ENCODE results near the gene DLGAP1.

DLGAP1 gene

DNA sequence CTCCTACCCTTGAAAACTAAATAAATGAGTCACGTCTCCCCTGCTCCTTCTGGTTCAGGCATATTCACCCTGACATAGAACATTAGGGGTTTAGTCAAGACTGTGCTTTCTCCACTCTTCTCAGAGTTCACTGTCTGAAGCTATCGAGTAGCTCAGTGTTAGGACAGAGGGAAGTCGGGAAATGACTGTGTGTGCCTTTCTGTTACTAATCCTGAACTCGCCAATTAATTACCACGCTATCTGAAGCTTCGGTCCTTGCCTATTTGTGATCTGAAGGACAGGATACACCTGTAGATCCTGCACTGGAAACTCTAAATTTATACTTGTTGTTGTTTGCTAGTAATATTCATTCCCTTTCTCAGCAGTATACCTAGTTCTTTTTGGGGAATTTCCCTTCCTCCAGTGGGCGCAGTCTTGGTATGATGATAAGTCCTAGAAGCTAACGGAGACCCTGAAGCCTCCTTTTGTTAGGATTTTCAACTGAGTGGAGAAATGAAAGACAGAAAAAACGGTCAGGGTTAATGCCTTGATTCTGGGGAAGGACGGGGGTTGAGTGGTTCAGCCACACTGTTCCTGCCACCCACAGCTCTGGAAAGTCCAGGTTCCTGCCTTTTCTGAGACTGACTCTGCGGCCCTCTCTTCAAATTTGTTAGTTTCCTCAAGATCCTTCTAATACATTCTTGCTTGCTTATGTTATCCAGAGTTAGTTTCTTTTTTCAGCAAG, 218.0 kb downstream of the DLGAP1 start:
- DNase-seq: no peak

DNA sequence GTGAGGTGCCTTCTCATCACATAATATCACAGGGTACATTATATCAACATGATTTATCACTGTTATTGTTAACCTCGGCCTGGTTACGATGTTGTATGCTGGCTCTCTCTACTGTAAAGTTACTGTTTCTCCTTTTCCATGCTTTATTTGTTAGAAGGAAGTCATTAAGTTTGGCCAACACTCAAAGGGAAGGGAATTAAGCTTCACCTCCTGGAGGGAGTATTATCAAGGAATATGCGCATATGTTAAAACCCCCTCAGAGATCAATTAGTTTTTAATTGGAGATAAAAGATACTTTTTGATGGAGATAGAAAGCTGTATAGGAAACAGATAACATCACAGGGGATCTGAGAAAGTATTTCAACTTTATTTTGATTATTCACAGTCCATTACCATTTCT, 221.6 kb downstream of the DLGAP1 start:
- DNase-seq: no peak

DNA sequence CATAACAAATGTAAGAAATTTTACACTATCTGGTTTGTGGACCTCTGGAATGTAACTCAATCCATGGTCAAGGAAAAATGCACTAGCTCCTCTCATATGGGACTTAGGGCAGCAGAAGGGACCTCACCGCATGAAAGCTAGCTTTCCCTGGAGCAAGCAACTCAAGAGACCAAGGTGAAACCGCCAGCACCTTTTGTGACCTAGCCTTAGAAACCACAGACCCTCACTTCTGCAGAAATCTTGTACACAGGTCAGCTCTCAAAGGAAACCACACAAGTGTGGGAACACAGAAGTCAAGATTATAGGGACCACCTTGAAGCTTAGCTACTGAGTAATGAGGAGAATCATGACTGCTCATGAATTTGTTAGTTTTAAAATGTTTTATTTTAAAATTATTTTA, 222.5 kb downstream of the DLGAP1 start:
- no peak for DNase-seq

DNA sequence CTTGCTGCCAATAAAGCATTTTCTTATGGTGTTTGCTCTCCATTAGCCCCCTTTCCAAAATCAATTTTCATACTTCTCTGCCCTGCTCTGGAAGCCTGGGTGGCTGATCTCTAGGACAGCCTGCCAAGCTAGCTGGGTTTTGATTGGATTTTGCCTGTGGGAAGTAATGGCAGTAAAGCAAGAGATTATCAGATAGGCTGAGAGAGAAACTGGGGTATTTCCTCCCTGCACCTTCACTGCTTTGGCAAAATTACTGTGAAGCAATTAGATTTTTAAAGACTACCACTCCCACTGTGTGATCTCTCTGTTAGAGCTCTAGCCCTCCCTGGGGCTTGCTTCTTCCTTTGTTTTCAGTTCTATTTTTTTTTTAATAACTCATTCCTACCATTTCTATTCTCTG, 223.8 kb downstream of the DLGAP1 start:
- DNase-seq: no peak

DNA sequence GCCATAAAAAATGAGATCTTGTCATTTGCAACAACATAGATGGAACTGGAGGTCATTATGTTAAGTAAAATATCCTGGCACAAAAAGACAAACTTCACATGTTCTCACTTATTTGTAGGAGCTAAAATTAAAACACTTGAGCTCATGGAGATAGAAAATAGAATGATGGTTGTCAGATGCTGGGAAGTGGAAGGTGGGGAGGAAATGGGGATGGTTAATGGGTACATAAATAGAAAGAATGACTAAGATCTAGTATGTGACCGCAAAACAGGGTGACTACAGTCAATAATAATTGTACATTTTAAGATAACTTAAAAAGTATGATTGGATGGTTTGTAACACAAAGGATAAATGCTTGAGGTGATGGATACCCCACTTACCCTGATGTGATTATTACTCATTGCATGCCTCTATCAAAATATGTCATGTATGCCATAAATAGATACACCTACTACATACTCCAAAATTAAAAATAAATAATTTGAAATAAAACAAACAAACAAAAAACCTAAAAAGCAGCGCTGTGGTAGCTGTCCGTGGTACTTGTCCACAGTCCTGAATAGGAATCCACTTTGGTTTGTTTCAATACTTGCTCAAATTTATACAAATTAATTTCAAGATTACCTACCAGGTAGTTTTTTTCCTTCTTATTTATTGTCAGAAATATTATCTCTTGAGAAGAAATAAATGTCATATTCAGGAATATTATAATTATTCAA, 224.5 kb downstream of the DLGAP1 start:
- DNase-seq: no peak

DNA sequence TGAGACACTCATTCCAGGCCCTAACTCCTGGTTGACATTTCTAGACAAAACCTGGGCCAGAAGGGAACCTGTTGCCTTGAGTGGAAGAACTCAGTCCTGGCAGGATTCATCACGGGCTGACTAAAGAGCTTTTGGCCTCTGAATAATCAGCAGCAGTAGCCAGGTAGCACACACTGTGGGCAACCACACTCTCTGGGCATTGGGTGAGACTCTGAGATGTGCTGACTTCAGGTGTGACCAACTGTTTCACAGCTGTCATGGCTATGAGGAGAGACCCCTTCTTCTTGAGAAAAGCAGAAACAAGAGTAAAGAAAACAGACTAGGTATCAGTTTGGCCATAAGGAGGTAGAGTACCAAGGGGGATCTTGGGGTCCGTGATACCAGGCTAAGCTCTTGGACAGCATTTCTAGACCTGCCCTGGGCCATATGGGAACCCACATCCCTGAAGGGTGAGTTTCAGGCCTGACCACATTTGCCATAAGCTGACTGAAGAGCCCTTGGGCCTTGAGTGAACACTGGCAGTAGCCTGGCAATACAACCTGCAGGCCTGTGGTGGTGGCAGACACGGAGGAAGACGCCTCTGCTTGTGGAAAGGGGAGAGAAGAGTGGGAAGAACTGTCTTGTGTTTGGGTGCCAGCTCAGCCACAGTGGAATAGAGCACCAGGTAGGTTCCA, 230.9 kb downstream of the DLGAP1 start:
- no peak for DNase-seq

DNA sequence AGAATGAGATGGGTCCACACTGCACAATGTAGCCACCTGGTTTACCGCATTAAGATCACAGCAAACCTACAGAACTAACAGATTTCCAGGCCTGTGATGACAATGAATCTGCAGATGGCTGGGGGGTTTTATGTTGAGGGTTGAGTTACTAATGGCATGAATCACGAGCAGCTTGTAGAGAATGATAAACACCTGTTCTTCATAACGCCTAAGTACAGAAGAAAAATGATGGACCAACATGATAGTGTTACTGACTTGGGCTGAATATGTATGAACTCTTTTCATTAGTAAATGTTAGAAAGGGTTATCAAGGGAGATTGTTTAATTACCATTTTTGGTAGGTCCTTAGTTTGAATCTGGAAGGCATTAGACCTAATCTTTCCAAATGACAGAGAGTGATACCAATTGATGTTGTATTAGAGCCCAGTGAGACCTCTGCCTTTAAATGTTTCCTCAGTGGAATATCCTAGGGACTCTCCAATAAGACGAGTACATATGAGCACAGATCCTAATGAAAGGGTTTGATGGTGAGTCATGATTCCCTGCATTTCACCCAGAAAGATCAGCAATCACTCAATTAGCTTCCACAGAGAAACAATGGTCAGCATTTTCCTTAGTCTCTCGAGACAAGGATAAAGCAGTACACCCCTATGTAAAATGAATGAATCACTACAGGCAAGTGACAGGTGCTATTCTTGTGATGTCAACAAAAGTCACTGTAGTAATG, 243.8 kb downstream of the DLGAP1 start:
- no peak for DNase-seq

DNA sequence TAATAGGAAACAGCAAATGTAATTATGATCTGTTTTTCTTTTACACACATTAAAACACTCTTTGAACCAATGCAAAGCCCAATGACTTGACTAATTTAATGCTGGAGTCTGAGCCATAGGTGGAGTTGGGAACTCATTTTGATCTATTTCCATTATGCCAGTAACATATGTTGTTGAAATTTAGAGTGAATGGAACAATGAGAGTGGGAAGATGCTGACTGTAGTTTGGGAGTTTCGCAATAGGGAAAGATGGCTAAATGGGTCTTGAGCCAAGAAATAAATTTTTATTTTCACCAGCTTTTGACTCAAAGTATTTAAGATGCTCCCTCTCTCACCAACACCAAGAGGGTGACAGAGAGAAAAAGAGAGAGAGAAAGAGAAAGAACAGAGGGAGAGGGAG, 246.7 kb downstream of the DLGAP1 start:
- no peak for DNase-seq

DNA sequence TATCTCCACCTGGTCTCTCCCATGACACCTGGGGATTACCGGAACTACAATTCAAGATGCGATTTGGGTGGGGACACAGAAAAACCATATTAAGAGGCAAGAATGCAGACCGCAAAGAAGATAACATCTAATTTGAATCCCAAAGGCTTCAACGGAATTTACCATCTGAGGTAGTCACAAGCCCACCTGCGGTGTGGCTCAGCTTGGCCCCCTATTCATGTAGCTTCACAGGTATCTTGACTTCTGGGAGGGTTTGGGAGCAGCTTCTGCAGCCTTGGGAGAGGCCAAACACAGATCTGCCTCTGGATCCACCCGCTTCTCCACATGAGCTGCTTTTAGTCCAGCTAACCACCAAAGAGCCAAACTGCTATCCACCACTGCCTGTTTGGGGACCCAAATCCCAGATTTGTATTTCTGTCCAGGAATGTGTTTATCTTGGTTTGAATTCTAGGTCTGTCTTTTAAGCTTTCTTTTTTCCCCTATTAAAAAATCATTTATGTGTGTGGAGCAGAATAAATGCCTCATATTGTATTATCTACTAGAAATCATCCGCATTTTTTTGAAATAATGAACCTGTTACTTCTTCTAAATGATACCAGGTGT, 247.6 kb downstream of the DLGAP1 start:
- no peak for DNase-seq

DNA sequence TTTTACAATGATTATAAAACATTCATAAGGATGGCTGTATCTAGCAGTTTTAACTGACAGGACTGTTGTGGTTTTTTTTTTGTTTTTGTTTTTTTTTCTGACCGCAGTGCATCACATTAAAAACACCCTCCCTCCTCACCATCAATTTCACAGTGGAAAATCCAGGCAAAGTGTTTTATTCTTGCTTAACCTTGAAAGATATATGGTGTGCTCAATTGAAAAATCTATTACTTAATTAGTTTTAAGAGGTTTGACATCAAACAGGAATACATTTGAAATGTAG, 250.7 kb downstream of the DLGAP1 start:
- DNase-seq: no peak

DNA sequence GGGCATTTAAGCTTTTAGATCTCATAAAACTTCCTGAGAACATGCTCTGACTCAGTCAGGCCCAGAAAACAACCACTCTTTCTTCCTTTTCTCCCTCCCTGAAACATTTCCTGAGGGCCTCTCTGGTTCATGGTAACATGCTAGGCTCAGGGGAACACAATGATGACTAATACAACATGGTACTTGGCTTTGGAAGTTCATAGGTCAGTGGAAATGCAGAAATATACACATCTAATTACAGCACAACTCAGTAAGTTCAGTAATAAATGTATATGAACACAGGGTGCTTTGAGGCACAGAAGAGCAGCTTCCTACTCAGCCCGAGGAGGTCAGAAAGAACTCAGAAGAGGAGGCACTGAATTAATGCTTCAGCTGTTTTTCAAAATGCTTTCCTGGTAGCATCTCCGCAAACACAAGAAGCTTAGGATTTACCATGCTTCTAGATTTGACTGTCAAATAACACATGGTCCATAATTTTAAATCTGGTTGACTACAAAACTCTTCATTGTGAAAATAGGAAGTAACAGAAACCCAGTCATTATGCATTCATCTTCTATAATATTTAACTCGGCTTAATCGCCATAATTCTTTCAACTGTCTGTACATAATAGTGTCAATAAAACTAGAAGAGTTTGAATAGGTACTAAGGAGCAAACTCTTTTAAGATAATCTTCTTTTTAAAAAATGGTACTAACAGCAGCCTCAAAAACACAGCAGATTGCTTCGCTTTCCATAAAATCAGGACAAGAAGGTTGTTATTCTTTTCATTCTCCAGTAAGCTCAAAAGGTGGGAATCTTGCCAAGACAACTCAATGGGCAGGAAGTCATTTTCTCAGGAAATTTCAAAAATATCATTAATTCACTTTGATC, 251.3 kb downstream of the DLGAP1 start:
- DNase-seq: no peak

DNA sequence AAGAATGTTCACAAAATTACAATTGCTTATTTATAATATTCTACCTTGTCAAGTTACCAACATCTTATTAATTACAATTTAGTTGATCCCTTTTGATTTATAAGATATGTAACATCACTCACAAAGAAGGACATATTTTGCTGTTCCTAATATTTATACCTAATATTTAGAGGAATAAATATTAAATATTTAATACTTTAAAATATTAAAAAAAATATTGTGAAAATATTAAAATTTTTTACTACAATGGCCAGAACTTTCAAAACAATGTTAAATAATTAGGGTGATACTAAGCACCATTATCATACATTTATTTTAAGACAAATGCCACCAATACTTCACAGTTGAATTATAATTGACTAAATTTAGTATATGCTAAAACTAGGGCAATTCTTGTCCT, 254.7 kb downstream of the DLGAP1 start:
- no peak for DNase-seq

DNA sequence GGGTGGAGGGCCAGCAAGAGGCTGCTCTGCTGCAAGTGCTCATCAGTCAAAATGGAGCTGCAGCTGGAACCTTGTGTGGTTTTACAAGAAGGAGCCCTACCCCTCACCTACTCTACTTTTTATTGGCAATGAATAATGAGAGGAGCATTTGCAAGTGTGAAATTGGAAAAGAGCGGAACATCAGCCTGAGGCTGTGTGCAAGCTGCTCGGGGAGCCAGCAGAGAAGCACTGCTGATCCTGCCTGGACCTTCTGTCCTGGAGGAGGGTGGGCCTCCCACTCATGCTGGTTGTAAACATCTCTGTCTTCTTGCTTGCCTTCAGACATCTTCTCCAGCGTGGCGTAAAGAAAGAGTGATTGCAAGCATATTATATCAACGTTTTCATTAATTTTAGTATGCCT, 256.2 kb downstream of the DLGAP1 start:
- no peak for DNase-seq

DNA sequence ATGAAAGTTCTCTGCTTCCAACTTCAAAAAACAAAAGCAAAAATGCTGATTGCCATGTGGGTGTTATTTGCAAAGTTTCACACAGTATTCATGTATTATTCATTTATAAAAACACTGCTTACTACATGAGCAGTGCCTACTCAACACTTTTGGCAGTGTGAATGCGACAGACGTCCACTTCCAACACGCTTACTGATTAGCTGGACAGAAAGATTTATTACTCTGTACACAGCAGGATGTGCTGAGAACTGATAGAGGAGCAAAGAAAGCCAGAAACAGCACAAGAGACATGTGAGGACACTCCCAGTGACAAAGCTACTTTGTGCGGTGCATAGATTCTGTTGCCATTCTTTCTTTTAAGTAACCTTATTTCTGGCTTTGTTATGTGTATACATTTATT, 258.8 kb downstream of the DLGAP1 start:
- DNase-seq: no peak

DNA sequence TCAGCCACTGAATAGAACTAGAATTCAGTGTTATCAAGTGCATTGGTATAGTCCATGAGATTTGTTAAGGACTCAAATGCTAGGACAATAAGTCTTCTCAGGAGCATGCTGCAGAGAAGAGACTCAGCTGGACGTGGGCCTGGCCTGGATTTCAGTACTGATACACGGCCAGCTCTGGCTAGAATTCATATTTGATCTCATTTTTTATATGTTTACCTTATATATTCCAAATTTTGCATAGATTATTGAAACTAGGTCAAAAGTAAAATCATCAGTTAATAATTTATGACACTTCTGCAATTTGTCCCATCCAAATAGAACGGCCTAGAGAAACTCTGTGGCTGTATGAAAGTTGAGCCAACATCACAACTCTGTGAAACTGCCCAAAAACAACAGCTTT, 262.0 kb downstream of the DLGAP1 start:
- no peak for DNase-seq

DNA sequence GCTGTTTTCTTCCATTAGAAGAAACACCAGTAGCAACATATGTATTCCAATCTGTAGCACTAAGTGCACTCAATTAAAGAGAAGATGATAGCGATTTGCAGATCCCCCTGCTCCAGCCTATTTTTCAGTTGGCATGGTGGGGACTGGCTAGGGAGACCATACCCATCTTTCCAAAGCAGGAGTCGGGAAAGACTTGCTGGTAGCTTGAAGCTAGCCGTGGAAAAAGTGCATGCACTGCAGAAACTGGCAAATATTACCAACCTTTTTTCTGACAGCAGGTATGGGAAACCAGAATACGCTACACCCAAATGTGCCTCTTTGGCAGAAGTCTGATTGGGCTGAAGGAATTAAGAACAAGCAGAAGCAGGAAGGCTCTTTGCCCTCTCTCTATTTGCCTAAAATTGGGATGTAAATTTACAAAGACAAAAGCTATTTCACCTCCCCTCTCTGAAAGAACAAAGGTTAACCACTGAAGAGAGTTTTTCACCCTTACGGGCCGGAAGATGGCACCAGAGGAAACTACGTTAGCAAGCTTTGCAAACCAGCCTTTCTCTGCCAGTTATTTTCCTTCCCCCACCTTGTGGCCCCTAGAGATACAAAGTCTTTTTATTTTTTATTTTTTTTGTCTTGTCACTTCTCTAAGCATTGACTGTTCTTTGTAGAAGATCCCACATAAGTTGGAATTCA, 273.1 kb downstream of the DLGAP1 start:
- DNase-seq: no peak

DNA sequence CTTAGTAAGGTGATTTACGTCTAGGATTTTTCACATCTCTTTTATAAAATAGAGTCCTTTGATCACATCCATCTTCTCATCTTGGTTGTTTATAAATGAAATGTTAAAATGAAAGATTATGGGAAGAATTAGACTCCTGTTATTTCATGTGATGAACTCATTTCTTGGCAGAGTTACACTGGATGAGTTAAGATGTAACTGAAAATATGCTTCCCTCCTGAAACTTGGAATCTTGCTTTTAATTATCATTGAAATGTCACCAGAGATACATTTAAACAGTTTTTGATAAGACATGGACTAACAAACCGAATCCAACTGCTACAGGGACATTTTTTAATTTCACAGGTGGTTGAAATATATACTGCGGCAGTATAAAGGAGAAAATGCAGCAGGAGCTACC, 274.0 kb downstream of the DLGAP1 start:
- DNase-seq: no peak

DNA sequence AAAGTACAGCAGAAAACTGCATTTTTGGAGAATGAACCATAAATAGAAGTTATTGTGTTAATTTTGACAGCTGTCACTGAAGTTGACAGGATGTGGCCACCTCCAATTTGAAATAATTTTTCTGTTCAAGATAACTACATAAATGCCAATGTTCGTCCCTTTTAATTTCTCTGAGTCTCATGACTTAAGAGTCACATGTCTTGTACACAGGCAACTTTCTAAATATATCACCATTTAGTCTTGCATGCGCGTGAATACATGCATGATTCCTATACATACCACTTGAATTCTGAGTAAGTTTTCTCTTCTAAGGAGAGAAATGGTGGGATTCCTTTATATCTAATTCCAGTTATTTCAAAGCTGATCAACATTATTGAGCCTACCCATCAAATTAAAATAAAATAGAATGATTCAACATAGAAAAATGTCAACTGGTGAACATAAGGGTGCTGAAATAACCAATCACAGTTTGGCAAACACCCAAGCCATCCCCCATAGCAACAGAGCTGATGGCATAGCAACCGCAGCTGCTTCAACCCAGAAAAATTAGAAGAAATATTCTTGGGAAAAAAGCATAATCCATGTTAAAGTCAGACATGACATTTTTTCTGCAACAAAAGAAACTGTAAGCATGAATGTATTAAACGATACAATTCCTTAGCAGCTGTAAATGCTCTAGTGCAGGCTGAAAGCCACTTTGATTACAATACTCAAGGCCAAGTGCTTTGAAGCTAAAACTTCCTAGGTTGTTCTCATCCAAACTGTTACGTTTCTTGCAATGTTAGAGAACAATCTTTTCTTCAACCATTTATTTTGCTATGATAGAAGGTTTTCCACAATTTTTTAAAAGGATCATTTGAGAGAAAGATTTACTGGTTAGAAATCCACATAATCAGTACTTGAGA, 282.7 kb downstream of the DLGAP1 start:
- DNase-seq: no peak

DNA sequence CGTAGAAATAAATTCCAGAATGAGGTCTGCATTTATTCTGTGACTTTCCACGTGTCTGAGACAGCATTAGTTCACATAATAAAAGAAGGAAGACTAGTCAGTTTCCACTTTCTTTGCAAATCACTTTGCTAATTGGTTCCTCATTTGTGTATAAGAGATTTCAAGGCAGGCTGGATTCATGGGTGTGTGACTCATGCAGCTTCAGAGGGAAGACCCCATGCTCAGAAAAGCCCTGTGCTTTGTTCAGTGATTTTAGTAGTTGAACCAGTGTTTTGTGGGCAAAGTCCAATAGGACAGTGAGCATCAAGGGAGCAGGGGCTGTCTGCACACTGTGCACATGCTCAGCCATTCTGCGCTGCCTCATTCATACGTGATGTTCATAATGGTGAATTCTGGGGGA, 297.8 kb downstream of the DLGAP1 start:
- DNase-seq: no peak

DNA sequence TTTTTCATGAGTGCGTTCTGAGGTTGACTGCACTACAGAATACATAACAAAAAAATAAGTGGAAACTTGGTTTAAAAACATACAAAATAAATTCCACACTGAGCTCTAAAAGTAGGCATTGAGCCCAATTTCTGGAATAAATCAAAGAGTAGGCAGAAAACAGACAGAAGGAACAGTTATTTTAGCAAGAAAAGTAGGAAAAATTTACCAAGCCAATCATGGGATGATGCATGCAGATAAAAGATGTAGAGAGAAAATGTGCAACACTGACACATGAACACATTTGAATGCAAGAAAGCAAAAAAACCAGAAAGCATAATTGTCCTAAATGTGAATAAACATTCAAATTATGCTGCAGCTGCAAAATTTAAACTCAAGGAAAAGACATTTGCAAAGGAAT, 308.3 kb downstream of the DLGAP1 start:
- no peak for DNase-seq

DNA sequence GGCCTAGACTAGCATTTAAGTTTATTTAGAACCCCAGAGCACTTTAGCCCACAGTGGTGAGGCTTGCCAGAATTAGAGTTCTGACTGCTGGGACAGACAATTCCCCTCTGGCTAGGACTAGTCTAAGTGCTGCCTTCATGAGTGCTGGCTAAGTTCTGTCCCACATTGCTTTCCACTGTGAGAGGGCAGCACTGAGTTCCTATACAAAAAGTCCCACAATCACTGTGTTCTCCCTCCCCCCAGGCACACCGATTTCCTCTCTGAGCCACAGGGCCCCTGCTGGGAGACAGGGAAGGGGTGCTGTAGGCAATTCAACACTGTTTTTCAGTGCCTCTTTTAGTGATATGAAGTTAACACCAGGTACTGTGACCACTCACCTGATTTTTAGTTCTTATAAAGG, 310.9 kb downstream of the DLGAP1 start:
- DNase-seq: no peak
